Muscle layer of duodenum (tissue), 2 donors: ENCODE results near the gene CFAP97D1.
"Not testable (repeated sequence)": the region's sequence is repeated elsewhere in the genome, so short reads cannot be mapped to it uniquely, and the experiment has no call there.

Experiments used
- H3K27ac ChIP-seq: one replicate; pipeline ENCODE4 v1.7.0; 2013; ENCODE audit warnings: mild to moderate bottlenecking, low read length
- H3K27me3 ChIP-seq: one replicate; pipeline ENCODE4 v1.7.0; 2013; ENCODE audit warnings: low read depth, mild to moderate bottlenecking, control low read depth, low read length
- H3K36me3 ChIP-seq, 2 donors: one replicate each; pipeline ENCODE4 v1.7.0; 2013; ENCODE audit warnings: low read length in 2 of 2, control low read depth in 1 of 2, mild to moderate bottlenecking in 1 of 2; ENCODE audit not compliant: insufficient read depth in 2 of 2, control insufficient read depth in 1 of 2
- H3K4me1 ChIP-seq, 2 donors: one replicate each; pipeline ENCODE4 v1.7.0; 2013; ENCODE audit warnings: low read length in 2 of 2, mild to moderate bottlenecking in 2 of 2, control low read depth in 1 of 2, moderate library complexity in 1 of 2; ENCODE audit not compliant: insufficient read depth in 2 of 2, control insufficient read depth in 1 of 2
- H3K4me3 ChIP-seq, 2 donors: one replicate each; pipeline ENCODE4 v1.7.0; 2013; ENCODE audit warnings: low read length in 2 of 2, low read depth in 1 of 2, mild to moderate bottlenecking in 1 of 2
- H3K9me3 ChIP-seq, 2 donors: one replicate each; pipeline ENCODE4 v1.7.0; 2013; ENCODE audit warnings: low read length in 2 of 2, control low read depth in 1 of 2, mild to moderate bottlenecking in 1 of 2; ENCODE audit not compliant: control insufficient read depth in 1 of 2
- donor health status: healthy.

The CFAP97D1 gene

GRCh38 chr17:43782913-43783680, 2.9 kb downstream of the CFAP97D1 start:
- no peak overlapping the region for H3K4me3 ChIP-seq
- no peaks in the 10 kb centered on the region for H3K27me3 ChIP-seq
- no peak overlapping the region for H3K27ac ChIP-seq
- H3K4me1 ChIP-seq, result peaks cover 0 to 4% of the 10 kb centered on the region in 2 donors
- no peaks in the 10 kb centered on the region for H3K9me3 ChIP-seq
- peaks cover 0 to 9% of the 10 kb centered on the region in 2 donors for H3K36me3 ChIP-seq

- Histone ChIP-seq H3K27me3 (no peaks in the 10 kb centered on the region), H3K9me3 (no peaks in the 10 kb centered on the region), H3K27ac (no peak overlapping the region), H3K4me3 (no peak overlapping the region), H3K4me1 (peaks cover 0 to 4% of the 10 kb centered on the region in 2 donors), H3K36me3 (peaks cover 0 to 4% of the 10 kb centered on the region in 2 donors)
Observed at GRCh38 chr17:43784068-43784467, 3.8 kb downstream of the CFAP97D1 start.

GRCh38 chr17:43784628-43785101, 4.4 kb downstream of the CFAP97D1 start:
- no peak overlapping the region for H3K27ac ChIP-seq
- H3K36me3 ChIP-seq, result peaks cover 0 to 4% of the 10 kb centered on the region in 2 donors
- H3K4me1 ChIP-seq, result peaks cover 0 to under 1% of the 10 kb centered on the region in 2 donors
- H3K4me3 ChIP-seq, result no peak overlapping the region
- H3K9me3 ChIP-seq, result no peaks in the 10 kb centered on the region
- no peaks in the 10 kb centered on the region for H3K27me3 ChIP-seq

DNA sequence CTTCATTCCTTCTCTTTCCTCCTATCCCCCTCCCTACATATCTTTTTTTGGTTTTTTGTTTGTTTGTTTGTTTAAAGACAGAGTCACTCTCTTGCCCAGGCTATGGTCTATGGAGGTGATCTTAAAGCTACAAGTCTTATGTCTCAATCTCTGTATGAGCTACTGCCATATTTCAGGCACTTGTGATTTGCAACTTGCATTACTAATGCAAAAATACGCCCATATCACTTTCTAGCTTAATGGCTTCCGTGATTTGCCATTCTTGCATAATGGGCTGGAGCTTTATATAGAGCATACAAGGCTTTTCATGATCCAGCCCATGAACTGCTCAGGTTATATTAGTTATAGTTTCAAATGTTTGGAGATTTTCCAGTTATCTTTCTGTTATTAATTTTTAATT, 7.5 kb downstream of the CFAP97D1 start:
- no peak overlapping the region for H3K4me3 ChIP-seq
- no peaks in the 10 kb centered on the region for H3K4me1 ChIP-seq
- peaks cover 0 to 4% of the 10 kb centered on the region in 2 donors for H3K36me3 ChIP-seq
- no peaks in the 10 kb centered on the region for H3K9me3 ChIP-seq
- no peak overlapping the region for H3K27ac ChIP-seq
- H3K27me3 ChIP-seq, result no peaks in the 10 kb centered on the region

GRCh38 chr17:43788540-43788939, 8.3 kb downstream of the CFAP97D1 start:
- no peaks in the 10 kb centered on the region for H3K27me3 ChIP-seq
- no peaks in the 10 kb centered on the region for H3K4me1 ChIP-seq
- no peak overlapping the region for H3K27ac ChIP-seq
- peaks cover 0 to 4% of the 10 kb centered on the region in 2 donors for H3K36me3 ChIP-seq
- H3K4me3 ChIP-seq, result no peak overlapping the region
- no peaks in the 10 kb centered on the region for H3K9me3 ChIP-seq

GRCh38 chr17:43789482-43789881, 9.2 kb downstream of the CFAP97D1 start:
- Histone ChIP-seq H3K27ac (no peak overlapping the region), H3K9me3 (no peaks in the 10 kb centered on the region), H3K27me3 (no peaks in the 10 kb centered on the region), H3K36me3 (peaks cover 0 to 1% of the 10 kb centered on the region in 2 donors), H3K4me3 (no peak overlapping the region), H3K4me1 (no peaks in the 10 kb centered on the region)

DNA sequence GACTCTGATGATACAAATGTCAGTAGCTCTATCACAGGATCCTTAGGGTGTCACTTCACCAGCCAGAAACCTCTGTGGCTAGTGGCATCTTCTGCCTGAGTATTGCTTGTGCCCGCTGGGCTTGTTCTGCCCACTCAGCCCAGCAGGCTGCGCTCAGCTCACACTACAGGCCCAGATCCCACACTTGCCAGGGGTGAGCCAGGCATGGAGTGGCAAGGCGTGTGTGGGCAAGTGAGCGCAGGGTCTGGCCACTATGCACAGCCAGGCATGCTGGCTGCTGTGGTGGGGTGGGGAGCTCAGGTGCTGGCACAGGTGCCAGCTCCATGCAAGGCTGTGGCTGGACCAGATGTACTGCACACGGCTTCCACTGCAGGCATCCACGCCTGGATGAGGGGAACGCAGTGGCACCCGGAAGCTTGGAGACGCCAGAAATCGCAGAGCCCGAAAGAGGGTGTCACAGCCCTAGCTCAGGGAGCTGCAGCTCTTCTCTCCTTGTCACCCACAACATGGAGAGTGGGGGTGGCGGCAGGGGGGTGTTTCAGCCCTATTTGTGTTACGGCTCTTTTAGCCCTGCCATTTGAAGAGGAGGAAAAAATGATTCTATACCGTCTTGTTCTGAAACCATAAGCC, 10.2 kb downstream of the CFAP97D1 start:
- Histone ChIP-seq H3K9me3 (no peaks in the 10 kb centered on the region), H3K4me3 (no peak overlapping the region), H3K36me3 (no peaks in the 10 kb centered on the region), H3K27ac (no peak overlapping the region), H3K27me3 (no peaks in the 10 kb centered on the region), H3K4me1 (no peaks in the 10 kb centered on the region)

DNA sequence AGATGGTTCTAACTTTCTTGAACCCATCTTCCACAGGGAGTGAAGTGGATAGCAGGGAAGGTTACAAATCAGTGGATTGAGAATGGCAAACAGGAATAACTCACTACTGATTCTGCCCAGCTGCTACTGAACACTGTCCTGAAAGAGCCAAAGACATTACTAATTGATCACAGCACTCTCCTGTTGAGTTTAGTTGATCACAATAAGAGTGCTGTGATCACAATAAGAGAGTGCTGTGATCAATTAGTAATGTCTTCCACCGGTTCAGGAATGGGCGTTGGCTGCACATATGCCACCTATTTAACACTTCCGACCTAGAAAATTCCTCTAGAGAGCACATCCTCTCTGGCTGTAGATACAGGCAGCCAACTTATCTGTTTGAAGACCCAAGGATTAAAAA, 11.4 kb downstream of the CFAP97D1 start:
- H3K4me1 ChIP-seq, result no peaks in the 10 kb centered on the region
- no peak overlapping the region for H3K27ac ChIP-seq
- H3K9me3 ChIP-seq, result no peaks in the 10 kb centered on the region
- H3K4me3 ChIP-seq, result no peak overlapping the region
- no peaks in the 10 kb centered on the region for H3K36me3 ChIP-seq
- H3K27me3 ChIP-seq, result no peaks in the 10 kb centered on the region

GRCh38 chr17:43792668-43793067, 12.4 kb downstream of the CFAP97D1 start:
- H3K4me1 ChIP-seq, H3K27me3 ChIP-seq, H3K27ac ChIP-seq, H3K9me3 ChIP-seq, H3K4me3 ChIP-seq, H3K36me3 ChIP-seq: not testable (repeated sequence)

- not testable (repeated sequence) for H3K27me3 ChIP-seq, H3K4me3 ChIP-seq, H3K4me1 ChIP-seq, H3K27ac ChIP-seq, H3K9me3 ChIP-seq
- H3K36me3 ChIP-seq, result peaks cover 0 to 10% of the 10 kb centered on the region in 2 donors
Observed at GRCh38 chr17:43798024-43798423, 17.8 kb downstream of the CFAP97D1 start.

DNA sequence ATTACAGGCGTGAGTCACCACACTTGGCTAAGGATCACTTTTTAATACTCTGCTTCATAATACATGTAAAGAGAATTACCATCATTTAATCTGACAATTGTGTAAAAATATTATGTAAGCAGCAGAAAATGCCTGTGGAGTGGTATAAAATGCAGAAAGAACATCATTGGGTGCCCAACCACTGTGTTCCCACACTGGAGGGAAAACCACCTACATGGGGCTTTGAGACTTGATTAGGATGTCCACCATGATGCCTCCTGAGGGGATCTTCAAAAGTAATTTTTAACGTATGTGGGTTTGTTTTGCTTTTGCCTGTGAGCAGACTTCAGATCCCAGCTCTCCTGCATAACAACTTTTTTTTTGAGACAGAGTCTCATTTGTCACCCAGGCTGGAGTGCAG, 18.8 kb downstream of the CFAP97D1 start:
- Histone ChIP-seq H3K27me3 (no peaks in the 10 kb centered on the region), H3K4me3 (no peak overlapping the region), H3K27ac (no peak overlapping the region), H3K9me3 (no peaks in the 10 kb centered on the region), H3K4me1 (no peaks in the 10 kb centered on the region), H3K36me3 (peaks cover 0 to 13% of the 10 kb centered on the region in 2 donors)
